H9 (cell line): ENCODE results near the gene UBE3A. TPM values are rescaled to one million over a fixed set of nuclear protein-coding genes. Genes with fewer than 3 reads are reported as not detected.

Experiments used
- DNase-seq: peaks from one replicate; pipeline ENCODE4 v3.0.0-alpha.2; 2017
- H2AFZ ChIP-seq: one replicate; pipeline ENCODE4 v1.6.1; 2013; ENCODE audit warnings: mild to moderate bottlenecking, low read length, control low read depth, moderate library complexity
- H2AK5ac ChIP-seq: 2 replicates; pipeline ENCODE4 v1.6.1; 2013; ENCODE audit warnings: low read length, control low read depth, mixed read lengths; ENCODE audit not compliant: insufficient read length
- H2BK120ac ChIP-seq: one replicate; pipeline ENCODE4 v1.6.1; 2013; ENCODE audit warnings: low read depth, mild to moderate bottlenecking, low read length, control low read depth, inconsistent platforms; ENCODE audit not compliant: poor library complexity, severe bottlenecking
- H2BK12ac ChIP-seq: 2 replicates; pipeline ENCODE4 v1.6.1; 2013; ENCODE audit warnings: low read length, control low read depth, mixed read lengths, low read depth; ENCODE audit not compliant: insufficient read length
- H2BK15ac ChIP-seq: 2 replicates; pipeline ENCODE4 v1.6.1; 2013; ENCODE audit warnings: low read depth, low read length, control low read depth
- H2BK20ac ChIP-seq: one replicate; pipeline ENCODE4 v1.6.1; 2013; ENCODE audit warnings: low read depth, mild to moderate bottlenecking, low read length, control low read depth, inconsistent platforms; ENCODE audit not compliant: poor library complexity, severe bottlenecking
- H2BK5ac ChIP-seq: 2 replicates; pipeline ENCODE4 v1.6.1; 2013; ENCODE audit warnings: low read length, control low read depth, mixed read lengths; ENCODE audit not compliant: insufficient read length
- H3K14ac ChIP-seq: 2 replicates; pipeline ENCODE4 v1.6.1; 2013; ENCODE audit warnings: low read length, control low read depth; ENCODE audit not compliant: insufficient read depth
- H3K18ac ChIP-seq: 2 replicates; pipeline ENCODE4 v1.6.1; 2013; ENCODE audit warnings: low read depth, mild to moderate bottlenecking, mixed read lengths, low read length, control low read depth; ENCODE audit not compliant: insufficient read length
- H3K23ac ChIP-seq: 2 replicates; pipeline ENCODE4 v1.6.1; 2013; ENCODE audit warnings: low read length, control low read depth, mixed read lengths, low read depth; ENCODE audit not compliant: insufficient read length
- H3K23me2 ChIP-seq: 2 replicates; pipeline ENCODE4 v1.6.1; 2013; ENCODE audit warnings: low read depth, mild to moderate bottlenecking, mixed read lengths, low read length, control low read depth; ENCODE audit not compliant: insufficient read length, poor library complexity, severe bottlenecking
- H3K27ac ChIP-seq: 2 replicates; pipeline ENCODE4 v1.5.1; 2013; ENCODE audit warnings: low read length, control low read depth, mixed read lengths, low read depth; ENCODE audit not compliant: insufficient read length
- H3K27me3 ChIP-seq: 2 replicates; pipeline ENCODE4 v1.6.1; 2013; ENCODE audit warnings: low read length, control low read depth, inconsistent platforms; ENCODE audit not compliant: insufficient read depth
- H3K4ac ChIP-seq: 2 replicates; pipeline ENCODE4 v1.6.1; 2013; ENCODE audit warnings: low read depth, mild to moderate bottlenecking, control low read depth, inconsistent platforms, low read length, moderate library complexity
- H3K4me1 ChIP-seq: 2 replicates; pipeline ENCODE4 v1.6.1; 2013; ENCODE audit warnings: low read length, control low read depth, inconsistent platforms; ENCODE audit not compliant: insufficient read depth
- H3K4me2 ChIP-seq: 2 replicates; pipeline ENCODE4 v1.6.1; 2013; ENCODE audit warnings: low read length, control low read depth, mixed read lengths; ENCODE audit not compliant: insufficient read length, insufficient read depth
- H3K56ac ChIP-seq: 2 replicates; pipeline ENCODE4 v1.6.1; 2013; ENCODE audit warnings: low read depth, mild to moderate bottlenecking, mixed read lengths, low read length, control low read depth; ENCODE audit not compliant: insufficient read length
- H3K79me1 ChIP-seq: 2 replicates; pipeline ENCODE4 v1.6.1; 2013; ENCODE audit warnings: low read depth, mild to moderate bottlenecking, moderate library complexity, low read length, control low read depth, inconsistent platforms; ENCODE audit not compliant: insufficient read depth, poor library complexity, severe bottlenecking
- H3K79me2 ChIP-seq: 2 replicates; pipeline ENCODE4 v1.6.1; 2013; ENCODE audit warnings: low read length, control low read depth, inconsistent platforms; ENCODE audit not compliant: insufficient read depth
- H3K9ac ChIP-seq: 2 replicates; pipeline ENCODE4 v1.6.1; 2013; ENCODE audit warnings: low read length, control low read depth, mixed read lengths; ENCODE audit not compliant: insufficient read length; ENCODE audit errors: extremely low read depth
- H3K9me3 ChIP-seq: one replicate; pipeline ENCODE4 v1.6.1; 2013; ENCODE audit warnings: low read depth, low read length, inconsistent platforms; ENCODE audit not compliant: control insufficient read depth
- H3T11ph ChIP-seq: one replicate; pipeline ENCODE4 v1.6.1; 2013; ENCODE audit warnings: mild to moderate bottlenecking, low read length, control low read depth, inconsistent platforms
- H4K20me1 ChIP-seq: one replicate; pipeline ENCODE4 v1.6.1; 2013; ENCODE audit not compliant: control insufficient read depth, insufficient read length, insufficient read depth
- H4K5ac ChIP-seq: 2 replicates; pipeline ENCODE4 v1.6.1; 2013; ENCODE audit warnings: low read depth, mild to moderate bottlenecking, mixed read lengths, low read length, control low read depth; ENCODE audit not compliant: insufficient read length
- H4K8ac ChIP-seq: replicated peaks from 2 replicates; pipeline ENCODE4 v1.6.1; 2013; ENCODE audit warnings: low read length, control low read depth, mixed read lengths, low read depth; ENCODE audit not compliant: insufficient read length
- H4K91ac ChIP-seq: 2 replicates; pipeline ENCODE4 v1.6.1; 2013; ENCODE audit warnings: low read depth, mild to moderate bottlenecking, moderate library complexity, mixed read lengths, low read length, control low read depth; ENCODE audit not compliant: insufficient read length
- H3K27ac Mint-ChIP-seq, 3 experiments: 2 replicates in 2 of 3; 3 replicates in 1 of 3; pipeline ENCODE4 v1.8.0; 2020 to 2021; ENCODE audit warnings: mixed read lengths in 3 of 3, mild to moderate bottlenecking in 1 of 3, moderate library complexity in 1 of 3
- H3K27me3 Mint-ChIP-seq: 2 replicates; pipeline ENCODE4 v1.8.0; 2021; ENCODE audit warnings: low read depth, mild to moderate bottlenecking, moderate library complexity, mixed read lengths
- H3K36me3 Mint-ChIP-seq, 3 experiments: 2 replicates in 2 of 3; 3 replicates in 1 of 3; pipeline ENCODE4 v1.8.0; 2020 to 2021; ENCODE audit warnings: low read depth in 3 of 3, mixed read lengths in 3 of 3; ENCODE audit not compliant: insufficient read depth in 1 of 3
- H3K4me1 Mint-ChIP-seq, 2 experiments: 2 replicates each; pipeline ENCODE4 v1.8.0; 2020; ENCODE audit warnings: mixed read lengths in 2 of 2
- H3K4me3 Mint-ChIP-seq, 2 experiments: 2 replicates in 1 of 2; 3 replicates in 1 of 2; pipeline ENCODE4 v1.8.0; 2020 to 2021; ENCODE audit warnings: mild to moderate bottlenecking in 2 of 2, mixed read lengths in 2 of 2, moderate library complexity in 1 of 2
- H3K9me3 Mint-ChIP-seq, 2 experiments: 2 replicates in 1 of 2; 3 replicates in 1 of 2; pipeline ENCODE4 v1.8.0; 2020; ENCODE audit warnings: mild to moderate bottlenecking in 2 of 2, mixed read lengths in 2 of 2, moderate library complexity in 1 of 2
- WGBS: extraction: QIAGEN DNeasy Blood & Tissue Kit; methylation state at CpG from one replicate; pipeline ENCODE4 v1.1.7; 2013; ENCODE audit warnings: missing lambda C conversion rate, low lambda C conversion rate, mixed read lengths; ENCODE audit not compliant: insufficient read length; ENCODE audit errors: extremely low coverage; 5-methylcytosine and 5-hydroxymethylcytosine counted together
- total RNA-seq: library from RNA; stranded (reverse); gene quantifications from 2 replicates; pipeline ENCODE4 v1.2.1, GENCODE V29; 2021
- TF ChIP-seq, protein P1 (sequence below): fragments of 200-600 bp; sonication (generic); conservative IDR thresholded peaks from 3 replicates; pipeline ENCODE4 v1.8.0; 2021; ENCODE audit warnings: antibody characterized with exemption, mild to moderate bottlenecking

UBE3A gene
- total RNA-seq, 1 experiment from 2014 or later = 108 TPM

- Histone ChIP-seq H2BK120ac (no peak overlapping the region), H3K27ac (no peak overlapping the region), H4K20me1 (no peaks in the 10 kb centered on the region), H3T11ph (no peak overlapping the region), H3K9me3 (no peaks in the 10 kb centered on the region), H3K4me1 (peaks cover 4% of the 10 kb centered on the region; the same call in 1 of the 2 replicates), H3K56ac (no peak overlapping the region), H4K91ac (no peak overlapping the region), H3K79me2 (peaks cover 20% of the 10 kb centered on the region; the same call in 1 of the 2 replicates), H4K8ac (no peak overlapping the region), H3K4ac (no peak overlapping the region), H3K23ac (no peak overlapping the region), H3K79me1 (peaks cover 3% of the 10 kb centered on the region), H2BK15ac (no peak overlapping the region), H2BK5ac (no peak overlapping the region), H3K14ac (no peak overlapping the region), H3K27me3 (no peaks in the 10 kb centered on the region), H2AK5ac (no peak overlapping the region), H3K23me2 (no peaks in the 10 kb centered on the region), H3K4me2 (no peak overlapping the region), H2AFZ (no peak overlapping the region), H3K9ac (no peak overlapping the region), H3K18ac (no peak overlapping the region), H2BK12ac (no peak overlapping the region), H4K5ac (no peak overlapping the region), H2BK20ac (no peak overlapping the region)
- Mint-ChIP-seq H3K27me3 (no peaks in the 10 kb centered on the region; the same call in 1 of the 2 replicates), H3K9me3 (no peaks in the 10 kb centered on the region), H3K4me1 (peaks cover 23 to 28% of the 10 kb centered on the region in 2 experiments), H3K4me3 (no peak overlapping the region), H3K36me3 (peaks cover 6 to 22% (median 19%) of the 10 kb centered on the region in 3 experiments; a peak in 6 of 7 replicates), H3K27ac (no peak overlapping the region)
- WGBS = no CpG with 5 or more reads among the region's 2 CpGs
- TF ChIP-seq, protein P1, sequence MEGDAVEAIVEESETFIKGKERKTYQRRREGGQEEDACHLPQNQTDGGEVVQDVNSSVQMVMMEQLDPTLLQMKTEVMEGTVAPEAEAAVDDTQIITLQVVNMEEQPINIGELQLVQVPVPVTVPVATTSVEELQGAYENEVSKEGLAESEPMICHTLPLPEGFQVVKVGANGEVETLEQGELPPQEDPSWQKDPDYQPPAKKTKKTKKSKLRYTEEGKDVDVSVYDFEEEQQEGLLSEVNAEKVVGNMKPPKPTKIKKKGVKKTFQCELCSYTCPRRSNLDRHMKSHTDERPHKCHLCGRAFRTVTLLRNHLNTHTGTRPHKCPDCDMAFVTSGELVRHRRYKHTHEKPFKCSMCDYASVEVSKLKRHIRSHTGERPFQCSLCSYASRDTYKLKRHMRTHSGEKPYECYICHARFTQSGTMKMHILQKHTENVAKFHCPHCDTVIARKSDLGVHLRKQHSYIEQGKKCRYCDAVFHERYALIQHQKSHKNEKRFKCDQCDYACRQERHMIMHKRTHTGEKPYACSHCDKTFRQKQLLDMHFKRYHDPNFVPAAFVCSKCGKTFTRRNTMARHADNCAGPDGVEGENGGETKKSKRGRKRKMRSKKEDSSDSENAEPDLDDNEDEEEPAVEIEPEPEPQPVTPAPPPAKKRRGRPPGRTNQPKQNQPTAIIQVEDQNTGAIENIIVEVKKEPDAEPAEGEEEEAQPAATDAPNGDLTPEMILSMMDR = no peak
- no peak for DNase-seq
These were observed 30.4 kb downstream of the UBE3A start for GRCh38 chr15:25408428-25408827.
